Measurements from ENCODE around the gene MICU2.

Gene MICU2

GRCh38 chr13:21501686-21502085 is 102.3 kb downstream of the MICU2 start:
- H3K36me3 ChIP-seq (ENCODE audit: control insufficient read depth, insufficient read depth, low read length) = peaks cover 6% of the 10 kb centered on the region
- H3K27ac ChIP-seq (ENCODE audit: low read depth, low read length, severe bottlenecking) = no peak overlapping the region
- WGBS, 2 experiments (ENCODE audit: insufficient coverage in 2 of 2) = 100% methylated on average over 1 of the region's 3 CpGs; no CpG with 5 or more reads in 1 of the 2 experiments
- H3K4me3 ChIP-seq (ENCODE audit: extremely low read depth, insufficient read depth, low read length, poor library complexity, severe bottlenecking) = no peak overlapping the region
- no peaks in the 10 kb centered on the region for H3K9me3 ChIP-seq (ENCODE audit: control insufficient read depth, low read length)
- H3K4me1 ChIP-seq (ENCODE audit: control insufficient read depth, insufficient read depth, low read length, poor library complexity, severe bottlenecking) = no peaks in the 10 kb centered on the region

GRCh38 chr13:21486322-21486721 is 117.6 kb downstream of the MICU2 start:
- 89% methylated on average over 1 of the region's 4 CpGs; no CpG with 5 or more reads in 1 of the 2 experiments for WGBS, 2 experiments (ENCODE audit: insufficient coverage in 2 of 2)
- Histone ChIP-seq H3K36me3 (ENCODE audit: control insufficient read depth, insufficient read depth, low read length) (peaks cover 12% of the 10 kb centered on the region), H3K4me3 (ENCODE audit: extremely low read depth, insufficient read depth, low read length, poor library complexity, severe bottlenecking) (no peak overlapping the region), H3K4me1 (ENCODE audit: control insufficient read depth, insufficient read depth, low read length, poor library complexity, severe bottlenecking) (no peaks in the 10 kb centered on the region), H3K9me3 (ENCODE audit: control insufficient read depth, low read length) (peaks cover 4% of the 10 kb centered on the region), H3K27ac (ENCODE audit: low read depth, low read length, severe bottlenecking) (no peak overlapping the region)

DNA sequence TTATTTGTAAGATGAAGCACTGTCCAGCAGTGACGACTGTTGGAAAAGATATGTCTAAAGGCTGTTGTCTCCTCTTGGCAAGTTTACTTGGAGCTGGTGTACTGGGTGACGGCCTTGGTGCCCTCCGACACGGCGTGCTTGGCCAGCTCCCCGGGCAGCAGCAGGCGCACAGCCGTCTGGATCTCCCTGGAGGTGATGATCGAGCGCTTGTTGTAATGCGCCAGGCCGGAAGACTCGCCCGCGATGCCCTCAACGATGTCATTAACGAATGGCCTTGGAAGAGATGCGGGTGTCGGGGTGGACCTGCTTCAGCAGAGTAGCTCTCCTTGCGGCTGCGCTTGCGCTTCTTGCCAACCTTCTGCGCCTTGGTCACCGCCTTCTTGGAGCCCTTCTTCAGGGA is 120.2 kb downstream of the MICU2 start:
- WGBS, 2 experiments (ENCODE audit: insufficient coverage in 2 of 2) = 93 to 97% methylated on average over 22 to 24 of the region's 24 CpGs
- Histone ChIP-seq H3K4me1 (ENCODE audit: control insufficient read depth, insufficient read depth, low read length, poor library complexity, severe bottlenecking) (no peaks in the 10 kb centered on the region), H3K9me3 (ENCODE audit: control insufficient read depth, low read length) (peaks cover 4% of the 10 kb centered on the region), H3K36me3 (ENCODE audit: control insufficient read depth, insufficient read depth, low read length) (no peaks in the 10 kb centered on the region), H3K4me3 (ENCODE audit: extremely low read depth, insufficient read depth, low read length, poor library complexity, severe bottlenecking) (no peak overlapping the region), H3K27ac (ENCODE audit: low read depth, low read length, severe bottlenecking) (no peak overlapping the region)

- 84% methylated on average over 6 of the region's 6 CpGs for WGBS, 2 experiments (ENCODE audit: insufficient coverage in 2 of 2)
- Histone ChIP-seq H3K4me1 (ENCODE audit: control insufficient read depth, insufficient read depth, low read length, poor library complexity, severe bottlenecking) (no peaks in the 10 kb centered on the region), H3K9me3 (ENCODE audit: control insufficient read depth, low read length) (peaks cover 3% of the 10 kb centered on the region), H3K27ac (ENCODE audit: low read depth, low read length, severe bottlenecking) (no peak overlapping the region), H3K4me3 (ENCODE audit: extremely low read depth, insufficient read depth, low read length, poor library complexity, severe bottlenecking) (no peak overlapping the region), H3K36me3 (ENCODE audit: control insufficient read depth, insufficient read depth, low read length) (no peaks in the 10 kb centered on the region)
Observed at GRCh38 chr13:21481359-21481758, 122.6 kb downstream of the MICU2 start.

- Histone ChIP-seq H3K9me3 (ENCODE audit: control insufficient read depth, low read length) (no peaks in the 10 kb centered on the region), H3K36me3 (ENCODE audit: control insufficient read depth, insufficient read depth, low read length) (no peaks in the 10 kb centered on the region), H3K27ac (ENCODE audit: low read depth, low read length, severe bottlenecking) (no peak overlapping the region), H3K4me3 (ENCODE audit: extremely low read depth, insufficient read depth, low read length, poor library complexity, severe bottlenecking) (no peak overlapping the region), H3K4me1 (ENCODE audit: control insufficient read depth, insufficient read depth, low read length, poor library complexity, severe bottlenecking) (no peaks in the 10 kb centered on the region)
- 48 to 58% methylated on average over 3 to 4 of the region's 8 CpGs for WGBS, 2 experiments (ENCODE audit: insufficient coverage in 2 of 2)
Observed at GRCh38 chr13:21478881-21479808, 124.8 kb downstream of the MICU2 start.

DNA sequence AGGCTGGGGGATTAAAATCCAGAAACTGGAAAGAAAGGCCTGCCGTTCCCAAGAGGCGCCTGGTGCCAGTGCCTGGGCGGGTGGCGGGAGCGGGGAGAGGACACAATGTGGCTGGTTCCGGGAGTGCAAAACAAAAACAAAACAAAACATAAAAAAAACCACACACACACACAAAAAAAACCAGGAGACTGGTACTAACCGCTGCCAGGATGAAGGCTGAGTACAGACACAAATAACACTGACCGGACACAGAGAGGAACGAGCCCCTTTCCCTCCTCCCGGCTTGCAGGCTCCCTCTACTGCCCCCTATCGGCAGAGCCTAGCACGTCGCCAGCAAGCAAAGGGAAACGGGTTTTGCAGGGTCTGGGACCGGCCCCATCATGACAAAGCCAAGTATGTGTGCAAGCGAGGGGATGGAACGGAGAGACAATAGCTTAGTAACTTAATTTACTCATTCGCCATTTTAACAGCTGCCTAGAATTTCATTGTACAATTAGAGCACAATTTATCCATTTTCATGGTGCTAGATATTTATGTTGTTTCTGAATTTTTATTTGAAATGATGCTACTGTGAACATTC is 127.0 kb downstream of the MICU2 start:
- 4 to 13% methylated on average over 3 to 5 of the region's 18 CpGs for whole genome bisulfite sequencing, 2 experiments (ENCODE audit: insufficient coverage in 2 of 2)
- H3K36me3 ChIP-seq (ENCODE audit: control insufficient read depth, insufficient read depth, low read length) = no peaks in the 10 kb centered on the region
- no peaks in the 10 kb centered on the region for H3K4me1 ChIP-seq (ENCODE audit: control insufficient read depth, insufficient read depth, low read length, poor library complexity, severe bottlenecking)
- peak overlapping the region; percentile 14 for H3K4me3 ChIP-seq (ENCODE audit: extremely low read depth, insufficient read depth, low read length, poor library complexity, severe bottlenecking)
- no peaks in the 10 kb centered on the region for H3K9me3 ChIP-seq (ENCODE audit: control insufficient read depth, low read length)
- H3K27ac ChIP-seq (ENCODE audit: low read depth, low read length, severe bottlenecking) = no peak overlapping the region

DNA sequence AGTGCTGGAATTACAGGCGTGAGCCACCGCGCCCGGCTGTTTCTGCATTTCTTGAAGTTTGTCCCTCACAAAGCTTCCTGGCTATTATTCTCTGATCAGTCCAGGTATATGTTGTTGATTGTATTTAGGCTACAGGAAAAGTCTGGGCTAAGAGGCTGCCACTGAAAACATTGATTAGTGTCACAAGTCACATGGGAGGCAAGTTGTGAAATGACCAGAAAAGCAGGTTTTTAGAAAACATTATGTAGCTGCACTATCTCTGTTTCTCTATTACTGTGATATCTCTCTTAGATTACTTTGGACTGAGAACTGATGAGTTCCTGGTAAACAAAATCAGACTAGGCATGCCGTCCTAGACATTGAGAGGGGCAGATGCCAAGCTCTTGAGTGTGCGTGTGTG is 128.9 kb downstream of the MICU2 start:
- 71 to 80% methylated on average over 4 to 6 of the region's 6 CpGs for WGBS, 2 experiments (ENCODE audit: insufficient coverage in 2 of 2)

GRCh38 chr13:21470785-21471184 is 133.2 kb downstream of the MICU2 start:
- Histone ChIP-seq H3K36me3 (ENCODE audit: control insufficient read depth, insufficient read depth, low read length) (no peaks in the 10 kb centered on the region), H3K4me3 (ENCODE audit: extremely low read depth, insufficient read depth, low read length, poor library complexity, severe bottlenecking) (no peak overlapping the region), H3K9me3 (ENCODE audit: control insufficient read depth, low read length) (no peaks in the 10 kb centered on the region), H3K4me1 (ENCODE audit: control insufficient read depth, insufficient read depth, low read length, poor library complexity, severe bottlenecking) (no peaks in the 10 kb centered on the region), H3K27ac (ENCODE audit: low read depth, low read length, severe bottlenecking) (no peak overlapping the region)

More for the DNA sequence above, 128.9 kb downstream of the MICU2 start:
- H3K36me3 ChIP-seq (ENCODE audit: control insufficient read depth, insufficient read depth, low read length) = no peaks in the 10 kb centered on the region
- no peaks in the 10 kb centered on the region for H3K4me1 ChIP-seq (ENCODE audit: control insufficient read depth, insufficient read depth, low read length, poor library complexity, severe bottlenecking)
- H3K27ac ChIP-seq (ENCODE audit: low read depth, low read length, severe bottlenecking) = no peak overlapping the region
- H3K4me3 ChIP-seq (ENCODE audit: extremely low read depth, insufficient read depth, low read length, poor library complexity, severe bottlenecking) = no peak overlapping the region
- no peaks in the 10 kb centered on the region for H3K9me3 ChIP-seq (ENCODE audit: control insufficient read depth, low read length)

- H3K9me3 ChIP-seq (ENCODE audit: control insufficient read depth, low read length) = no peaks in the 10 kb centered on the region
- H3K4me3 ChIP-seq (ENCODE audit: extremely low read depth, insufficient read depth, low read length, poor library complexity, severe bottlenecking) = no peak overlapping the region
- no peaks in the 10 kb centered on the region for H3K4me1 ChIP-seq (ENCODE audit: control insufficient read depth, insufficient read depth, low read length, poor library complexity, severe bottlenecking)
- WGBS, 2 experiments (ENCODE audit: insufficient coverage in 2 of 2) = 76 to 89% methylated on average over 4 to 6 of the region's 7 CpGs
- no peak overlapping the region for H3K27ac ChIP-seq (ENCODE audit: low read depth, low read length, severe bottlenecking)
- no peaks in the 10 kb centered on the region for H3K36me3 ChIP-seq (ENCODE audit: control insufficient read depth, insufficient read depth, low read length)
Observed at GRCh38 chr13:21466527-21466926, 137.4 kb downstream of the MICU2 start.

DNA sequence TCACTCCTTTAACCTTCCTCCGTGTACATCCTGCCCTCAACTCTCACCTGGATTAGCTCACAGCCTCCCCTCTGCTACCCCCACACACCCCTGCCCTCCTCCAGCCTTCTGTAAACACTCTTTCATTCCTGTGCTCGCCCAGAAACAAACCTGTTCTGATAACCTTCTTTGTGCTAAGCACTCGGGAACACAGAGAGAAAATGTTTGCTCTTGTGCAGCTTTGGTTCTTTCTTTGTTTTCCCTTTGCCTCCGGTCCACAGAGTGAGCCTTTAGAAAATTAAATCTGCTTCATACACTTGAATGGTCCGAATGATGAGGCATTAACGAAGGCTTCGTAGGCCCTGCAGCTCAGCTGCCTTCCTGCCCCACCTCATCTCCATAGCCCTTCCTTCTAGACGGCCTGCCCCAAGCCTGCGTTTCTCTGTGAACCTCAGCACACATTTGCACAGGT is 138.2 kb downstream of the MICU2 start:
- H3K4me3 ChIP-seq (ENCODE audit: extremely low read depth, insufficient read depth, low read length, poor library complexity, severe bottlenecking) = no peak overlapping the region
- H3K9me3 ChIP-seq (ENCODE audit: control insufficient read depth, low read length) = no peaks in the 10 kb centered on the region
- H3K36me3 ChIP-seq (ENCODE audit: control insufficient read depth, insufficient read depth, low read length) = no peaks in the 10 kb centered on the region
- no peaks in the 10 kb centered on the region for H3K4me1 ChIP-seq (ENCODE audit: control insufficient read depth, insufficient read depth, low read length, poor library complexity, severe bottlenecking)
- 65 to 66% methylated on average over 6 to 9 of the region's 9 CpGs for WGBS, 2 experiments (ENCODE audit: insufficient coverage in 2 of 2)
- H3K27ac ChIP-seq (ENCODE audit: low read depth, low read length, severe bottlenecking) = no peak overlapping the region

- no peaks in the 10 kb centered on the region for H3K9me3 ChIP-seq (ENCODE audit: control insufficient read depth, low read length)
- no peak overlapping the region for H3K4me3 ChIP-seq (ENCODE audit: extremely low read depth, insufficient read depth, low read length, poor library complexity, severe bottlenecking)
- H3K27ac ChIP-seq (ENCODE audit: low read depth, low read length, severe bottlenecking) = no peak overlapping the region
Observed at GRCh38 chr13:21463424-21463823, 140.5 kb downstream of the MICU2 start.

More at GRCh38 chr13:21463424-21463823, 140.5 kb downstream of the MICU2 start:
- Histone ChIP-seq H3K36me3 (ENCODE audit: control insufficient read depth, insufficient read depth, low read length) (no peaks in the 10 kb centered on the region), H3K4me1 (ENCODE audit: control insufficient read depth, insufficient read depth, low read length, poor library complexity, severe bottlenecking) (no peaks in the 10 kb centered on the region)

Measured in mesodermal cell (in vitro differentiated cells).